PFSK-1 (cell line): ENCODE measurements around the gene VRK3.

Source experiments
- FOXP2 ChIP-seq: optimal IDR thresholded peaks from 2 replicates; pipeline ENCODE3; 2011; ENCODE audit warnings: borderline replicate concordance, control low read depth, inconsistent platforms; ENCODE audit not compliant: insufficient read depth; ENCODE audit errors: extremely low read length, extremely low read depth
- POLR2AphosphoS5 ChIP-seq: IDR thresholded peaks from 2 replicates; pipeline ENCODE4 v1.6.1; 2012; ENCODE audit warnings: low read depth, mild to moderate bottlenecking, control low read depth, low read length, moderate library complexity
- SIN3A ChIP-seq: IDR thresholded peaks from 2 replicates; pipeline ENCODE4 v1.6.1; 2012; ENCODE audit warnings: mild to moderate bottlenecking, low read length, moderate library complexity, borderline replicate concordance; ENCODE audit not compliant: insufficient read depth
- TAF1 ChIP-seq: IDR thresholded peaks from 2 replicates; pipeline ENCODE4 v1.6.1; 2012; ENCODE audit warnings: low read length, control low read depth, borderline replicate concordance; ENCODE audit not compliant: insufficient read depth
- TF ChIP-seq, protein P1 (sequence below), 2 experiments: IDR thresholded peaks; 2 replicates each; pipeline versions ENCODE4 v1.6.1 to v1.8.0; 2011 to 2012; ENCODE audit warnings: low read depth in 2 of 2, low read length in 2 of 2, control low read depth in 1 of 2, inconsistent platforms in 1 of 2, mild to moderate bottlenecking in 1 of 2, moderate library complexity in 1 of 2; ENCODE audit not compliant: insufficient read depth in 1 of 2

VRK3 gene

GRCh38 chr19:49957262-49957915 lies 67.8 kb downstream of the VRK3 start:
- TF ChIP-seq FOXP2 (no peak), SIN3A (no peak), TAF1 (no peak), POLR2AphosphoS5 (no peak)
- TF ChIP-seq, protein P1, sequence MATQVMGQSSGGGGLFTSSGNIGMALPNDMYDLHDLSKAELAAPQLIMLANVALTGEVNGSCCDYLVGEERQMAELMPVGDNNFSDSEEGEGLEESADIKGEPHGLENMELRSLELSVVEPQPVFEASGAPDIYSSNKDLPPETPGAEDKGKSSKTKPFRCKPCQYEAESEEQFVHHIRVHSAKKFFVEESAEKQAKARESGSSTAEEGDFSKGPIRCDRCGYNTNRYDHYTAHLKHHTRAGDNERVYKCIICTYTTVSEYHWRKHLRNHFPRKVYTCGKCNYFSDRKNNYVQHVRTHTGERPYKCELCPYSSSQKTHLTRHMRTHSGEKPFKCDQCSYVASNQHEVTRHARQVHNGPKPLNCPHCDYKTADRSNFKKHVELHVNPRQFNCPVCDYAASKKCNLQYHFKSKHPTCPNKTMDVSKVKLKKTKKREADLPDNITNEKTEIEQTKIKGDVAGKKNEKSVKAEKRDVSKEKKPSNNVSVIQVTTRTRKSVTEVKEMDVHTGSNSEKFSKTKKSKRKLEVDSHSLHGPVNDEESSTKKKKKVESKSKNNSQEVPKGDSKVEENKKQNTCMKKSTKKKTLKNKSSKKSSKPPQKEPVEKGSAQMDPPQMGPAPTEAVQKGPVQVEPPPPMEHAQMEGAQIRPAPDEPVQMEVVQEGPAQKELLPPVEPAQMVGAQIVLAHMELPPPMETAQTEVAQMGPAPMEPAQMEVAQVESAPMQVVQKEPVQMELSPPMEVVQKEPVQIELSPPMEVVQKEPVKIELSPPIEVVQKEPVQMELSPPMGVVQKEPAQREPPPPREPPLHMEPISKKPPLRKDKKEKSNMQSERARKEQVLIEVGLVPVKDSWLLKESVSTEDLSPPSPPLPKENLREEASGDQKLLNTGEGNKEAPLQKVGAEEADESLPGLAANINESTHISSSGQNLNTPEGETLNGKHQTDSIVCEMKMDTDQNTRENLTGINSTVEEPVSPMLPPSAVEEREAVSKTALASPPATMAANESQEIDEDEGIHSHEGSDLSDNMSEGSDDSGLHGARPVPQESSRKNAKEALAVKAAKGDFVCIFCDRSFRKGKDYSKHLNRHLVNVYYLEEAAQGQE (IDR thresholded peaks at IDR 0.05; ENCODE audit: insufficient read depth in 1 of 2, low read depth in 2 of 2, low read length in 2 of 2) = no peak

GRCh38 chr19:49956115-49956495 lies 69.1 kb downstream of the VRK3 start:
- TF ChIP-seq TAF1 (no peak), SIN3A (no peak), FOXP2 (no peak), POLR2AphosphoS5 (no peak)
- TF ChIP-seq, protein P1 (IDR thresholded peaks at IDR 0.05; ENCODE audit: insufficient read depth in 1 of 2, low read depth in 2 of 2, low read length in 2 of 2) = no peak

DNA sequence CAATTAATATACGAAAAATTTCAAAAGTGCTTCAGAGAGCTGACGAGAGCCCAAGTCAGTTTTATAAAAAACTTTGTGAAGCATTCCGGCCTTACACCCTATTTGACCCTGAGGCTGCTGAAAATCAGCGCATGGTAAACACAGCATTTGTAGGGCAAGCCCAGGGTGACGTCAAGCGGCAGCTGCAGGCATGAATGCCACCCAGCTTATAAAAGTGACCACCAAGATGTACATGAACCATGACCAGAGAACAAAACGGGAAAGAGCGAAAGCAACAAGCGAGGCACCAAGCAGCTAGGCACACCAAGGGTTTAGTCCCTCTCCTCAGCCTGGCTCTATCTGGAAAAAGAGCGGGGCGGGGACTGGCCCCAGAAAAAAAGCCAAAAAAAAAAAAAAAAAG lies 70.2 kb downstream of the VRK3 start:
- TF ChIP-seq POLR2AphosphoS5 (no peak), FOXP2 (no peak)

DNA sequence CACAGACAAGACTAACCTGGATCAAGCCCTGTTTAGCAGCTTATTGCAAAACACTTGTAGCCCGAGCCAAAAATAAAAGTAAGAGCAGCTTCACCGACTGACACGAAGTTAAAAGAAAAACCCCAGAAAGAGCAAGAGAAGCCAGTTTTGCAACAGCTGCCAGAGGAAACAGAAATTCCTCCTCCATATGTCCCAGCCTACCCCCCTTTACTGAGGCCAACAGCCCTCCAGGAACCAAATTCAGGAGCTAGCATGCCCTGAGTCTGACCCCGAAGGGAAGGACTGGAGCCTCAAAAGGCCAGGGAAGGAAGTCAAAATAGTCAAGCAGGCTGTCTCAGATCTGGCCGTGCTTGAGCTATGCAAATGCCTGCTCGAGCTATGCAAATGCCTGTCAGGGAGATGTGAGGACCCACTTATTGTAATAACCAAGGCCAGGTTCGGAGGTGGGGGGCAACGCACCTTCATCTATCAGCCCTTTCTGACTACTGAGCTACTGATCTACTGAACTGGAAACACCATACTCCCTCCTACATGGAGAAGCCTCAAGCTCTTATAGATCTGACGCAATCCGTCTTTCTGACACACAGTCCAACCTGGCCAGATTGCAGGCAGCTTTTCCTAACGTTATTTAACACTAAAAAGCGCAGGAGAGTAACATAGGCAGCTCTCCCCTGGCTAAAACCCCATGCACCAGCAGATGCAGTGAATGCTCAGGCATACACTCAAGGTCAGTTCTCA lies 70.9 kb downstream of the VRK3 start:
- TF ChIP-seq FOXP2 (no peak), POLR2AphosphoS5 (no peak)
- TF ChIP-seq, protein P1 (IDR thresholded peaks at IDR 0.05; ENCODE audit: insufficient read depth in 1 of 2, low read depth in 2 of 2, low read length in 2 of 2) = no peak

- TF ChIP-seq, protein P1 (IDR thresholded peaks at IDR 0.05; ENCODE audit: insufficient read depth in 1 of 2, low read depth in 2 of 2, low read length in 2 of 2) = no peak
- TF ChIP-seq TAF1 = no peak
- TF ChIP-seq SIN3A = no peak
- no peak for TF ChIP-seq POLR2AphosphoS5
- no peak for TF ChIP-seq FOXP2
Observed at GRCh38 chr19:49953416-49953815, 71.8 kb downstream of the VRK3 start.
